GM21723 (cell line): ENCODE measurements around the gene SCD.
"Not testable (repeated sequence)": the region's sequence is repeated elsewhere in the genome, so short reads cannot be mapped to it uniquely, and the experiment has no call there.

Experiments used
- ATAC-seq: cut with Tn5 transposase; IDR thresholded peaks from one replicate; pipeline ENCODE4 v1.9.1; 2021; ENCODE audit warnings: mild to moderate bottlenecking, moderate library complexity; ENCODE audit not compliant: unreplicated experiment

SCD gene

DNA sequence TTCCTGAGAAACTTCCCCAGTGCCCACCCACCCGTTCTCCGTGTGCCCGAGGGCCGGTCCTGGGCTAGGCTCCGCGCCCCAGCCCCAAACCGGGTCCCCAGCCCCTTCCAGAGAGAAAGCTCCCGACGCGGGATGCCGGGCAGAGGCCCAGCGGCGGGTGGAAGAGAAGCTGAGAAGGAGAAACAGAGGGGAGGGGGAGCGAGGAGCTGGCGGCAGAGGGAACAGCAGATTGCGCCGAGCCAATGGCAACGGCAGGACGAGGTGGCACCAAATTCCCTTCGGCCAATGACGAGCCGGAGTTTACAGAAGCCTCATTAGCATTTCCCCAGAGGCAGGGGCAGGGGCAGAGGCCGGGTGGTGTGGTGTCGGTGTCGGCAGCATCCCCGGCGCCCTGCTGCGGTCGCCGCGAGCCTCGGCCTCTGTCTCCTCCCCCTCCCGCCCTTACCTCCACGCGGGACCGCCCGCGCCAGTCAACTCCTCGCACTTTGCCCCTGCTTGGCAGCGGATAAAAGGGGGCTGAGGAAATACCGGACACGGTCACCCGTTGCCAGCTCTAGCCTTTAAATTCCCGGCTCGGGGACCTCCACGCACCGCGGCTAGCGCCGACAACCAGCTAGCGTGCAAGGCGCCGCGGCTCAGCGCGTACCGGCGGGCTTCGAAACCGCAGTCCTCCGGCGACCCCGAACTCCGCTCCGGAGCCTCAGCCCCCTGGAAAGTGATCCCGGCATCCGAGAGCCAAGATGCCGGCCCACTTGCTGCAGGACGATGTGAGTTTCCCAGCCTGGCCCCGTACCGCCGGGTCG is at the start of gene SCD:
SCD (plus strand) TSS at position 469 of the 803 bp plus-strand sequence; CDS start at position 741, 272 bp downstream.
- peak; percentile 85 for ATAC-seq

DNA sequence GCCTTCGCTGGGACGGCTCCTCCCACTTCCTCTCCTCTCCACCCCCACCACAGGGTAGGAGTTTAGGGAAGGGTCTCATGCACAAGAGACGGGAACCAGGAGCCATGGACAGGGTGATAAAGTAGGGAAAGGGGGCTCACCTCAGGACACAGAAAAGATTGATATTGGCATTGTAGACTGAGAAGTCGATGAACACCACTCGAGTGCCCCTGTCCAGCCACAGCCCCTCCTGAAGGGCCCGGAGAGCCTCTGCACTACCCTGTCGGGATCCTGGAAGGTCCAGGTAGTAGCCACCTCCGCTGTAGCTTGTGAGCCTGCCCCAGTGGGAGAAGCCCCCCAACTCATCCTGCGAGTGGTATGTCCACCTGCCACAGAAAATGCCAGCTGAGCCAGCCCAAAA is 49.8 kb upstream of the SCD start:
- no peak for ATAC-seq

DNA sequence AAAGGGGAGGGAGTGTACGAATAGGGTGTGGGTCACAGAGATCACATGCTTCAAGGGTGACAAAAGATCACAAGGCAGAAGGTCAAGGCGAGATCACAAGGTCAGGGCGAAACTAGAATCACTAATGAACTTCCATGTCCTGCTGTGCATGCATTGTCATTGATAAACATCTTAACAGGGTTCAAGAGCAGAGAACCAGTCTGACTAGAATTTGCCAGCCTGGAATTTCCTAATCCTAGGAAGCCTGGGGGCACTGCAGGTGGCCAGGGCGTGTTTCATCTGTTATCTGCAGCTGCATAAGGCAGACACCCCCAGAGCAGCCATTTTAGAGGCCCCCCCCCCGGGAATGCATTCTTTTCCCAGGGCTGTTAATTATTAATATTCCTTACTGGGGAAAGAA is 45.9 kb upstream of the SCD start:
- not testable (repeated sequence) for ATAC-seq

DNA sequence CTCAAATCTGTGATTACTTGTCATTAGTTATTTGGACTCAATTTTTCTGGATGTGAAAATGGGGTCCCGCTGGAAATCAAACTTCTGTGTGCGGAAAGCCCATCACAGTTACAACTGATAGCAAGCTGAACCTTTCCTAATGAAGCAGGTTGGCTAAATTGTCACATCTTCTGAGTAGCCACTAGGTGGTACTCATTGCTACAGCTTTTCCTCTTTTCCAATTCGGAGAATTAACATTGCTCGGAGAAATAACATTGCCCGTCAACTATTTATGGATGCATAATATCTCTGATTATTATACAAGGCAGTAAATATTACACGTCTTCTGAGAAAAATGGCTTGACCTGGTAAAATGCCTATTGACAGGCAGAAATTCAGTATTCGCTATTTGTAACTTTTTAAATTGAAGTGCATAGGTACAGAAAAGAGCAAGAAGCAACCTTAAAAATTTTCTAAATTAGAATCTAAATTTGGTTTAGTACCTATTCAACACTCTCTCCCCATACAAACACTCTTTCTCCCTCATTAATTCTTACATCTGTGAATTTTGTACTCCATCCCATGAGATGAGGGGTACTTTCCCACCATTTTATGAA is 43.2 kb upstream of the SCD start:
- no peak for ATAC-seq

DNA sequence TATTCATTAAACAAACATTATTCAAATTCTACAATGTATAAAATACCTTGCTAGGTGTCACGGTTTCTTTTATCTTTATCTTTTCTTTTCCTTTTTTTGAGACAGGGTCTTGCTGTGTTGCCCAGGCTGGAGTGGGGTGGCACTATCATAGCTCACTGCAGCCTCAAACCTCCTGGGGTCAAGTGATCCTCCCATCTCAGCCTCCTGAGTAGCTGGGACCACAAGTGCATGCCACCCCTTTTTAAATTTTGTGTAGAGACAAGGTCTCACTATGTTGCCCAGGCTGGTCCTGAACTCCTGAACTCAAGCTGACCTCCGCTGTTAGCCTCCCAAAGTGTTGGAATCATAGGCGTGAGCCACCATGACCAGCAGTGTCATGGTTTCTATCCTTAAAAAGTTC is 42.6 kb upstream of the SCD start:
- ATAC-seq = no peak

DNA sequence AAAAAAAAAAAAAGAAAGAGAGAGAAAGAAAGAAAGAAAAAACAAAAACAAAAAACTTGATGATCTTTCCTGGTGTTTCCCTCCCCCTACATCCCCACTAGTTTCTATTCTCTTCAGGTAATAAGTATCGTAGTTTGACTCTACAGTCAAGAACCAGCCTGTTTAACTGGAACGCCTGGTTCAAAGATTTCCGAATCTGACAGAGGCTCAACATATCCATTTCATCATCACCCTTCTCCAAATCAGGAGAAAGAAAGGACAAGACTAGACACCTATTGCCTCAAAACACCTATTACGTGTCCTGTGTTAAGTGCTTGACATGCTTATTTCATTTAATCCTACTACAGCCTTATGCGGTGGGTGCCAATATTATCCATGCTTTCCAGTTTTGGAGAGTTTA is 40.2 kb upstream of the SCD start:
- no peak for ATAC-seq

DNA sequence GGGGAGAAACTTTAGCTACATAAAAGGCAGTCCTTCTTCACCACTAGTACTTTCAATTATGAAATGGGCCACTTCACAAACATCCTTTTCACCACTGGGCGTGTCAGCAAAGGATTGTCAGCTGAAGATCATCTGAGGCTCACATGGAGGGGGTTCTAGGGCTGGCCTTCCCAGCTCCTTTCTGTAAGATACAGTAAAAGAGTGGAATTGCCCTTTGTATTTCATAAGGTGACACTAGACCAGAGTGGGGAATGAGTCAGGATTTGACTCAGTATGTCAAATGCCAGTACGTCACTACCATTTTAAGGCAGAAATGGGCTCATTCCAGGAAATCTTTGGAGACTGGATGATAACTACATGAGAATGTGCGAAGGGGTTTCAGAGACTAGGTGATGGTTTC is 39.3 kb upstream of the SCD start:
- no peak for ATAC-seq

DNA sequence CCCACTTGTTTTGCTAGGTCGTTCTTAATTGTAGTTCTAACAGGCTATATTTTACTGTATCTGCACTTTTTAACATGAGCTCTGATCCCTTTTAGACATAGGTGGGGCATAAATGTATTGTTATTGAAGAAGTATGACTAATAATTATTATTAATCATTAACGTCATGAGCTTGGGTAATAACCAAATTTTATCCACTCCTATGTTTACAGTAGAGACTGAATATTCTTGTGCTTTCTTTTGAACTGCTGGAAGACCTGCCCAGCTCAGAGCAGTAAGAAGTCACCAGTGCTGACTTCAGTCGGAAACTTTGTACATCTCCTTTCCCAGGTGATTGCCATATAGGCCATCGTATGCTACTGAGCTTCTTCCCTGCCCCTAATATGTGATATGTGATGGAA is 35.7 kb upstream of the SCD start:
- no peak for ATAC-seq

DNA sequence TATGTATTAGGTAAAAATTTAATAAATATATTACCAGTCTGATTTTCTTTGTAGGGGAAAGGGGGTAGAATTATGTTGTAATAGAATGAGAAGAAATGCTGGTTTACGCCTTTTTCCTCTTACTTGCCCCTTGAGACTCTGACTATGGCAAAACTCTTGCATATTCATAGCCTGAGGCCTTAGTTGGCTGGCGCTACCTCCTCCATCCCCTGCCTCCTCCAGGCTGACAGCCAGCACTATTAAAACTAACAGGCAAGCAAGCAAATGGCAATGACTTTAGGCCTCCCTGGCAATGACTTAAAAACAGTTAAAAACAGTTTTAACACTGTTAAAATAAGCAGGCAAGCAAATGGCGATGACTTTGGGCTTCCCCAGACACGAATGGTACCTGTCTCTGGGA is 31.4 kb upstream of the SCD start:
- ATAC-seq = no peak

DNA sequence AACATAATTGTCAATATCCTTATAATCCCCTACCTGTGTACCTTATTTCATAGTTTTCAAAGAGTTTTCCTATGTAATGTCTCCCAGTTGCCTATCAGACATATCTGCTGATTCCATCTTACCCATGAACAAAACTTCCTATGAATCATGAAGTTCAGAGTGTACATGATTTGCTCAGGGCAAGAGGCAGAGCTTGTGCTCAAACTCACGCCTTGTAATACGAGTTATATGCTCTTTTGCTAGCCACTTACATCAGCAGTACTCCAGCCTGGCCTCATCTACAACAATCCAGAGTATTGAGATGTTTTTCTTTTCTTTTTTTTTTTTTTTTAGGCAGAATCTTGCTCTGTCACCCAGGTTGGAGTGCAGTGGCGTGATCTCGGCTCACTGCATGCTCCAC is 28.8 kb upstream of the SCD start:
- ATAC-seq = no peak

DNA sequence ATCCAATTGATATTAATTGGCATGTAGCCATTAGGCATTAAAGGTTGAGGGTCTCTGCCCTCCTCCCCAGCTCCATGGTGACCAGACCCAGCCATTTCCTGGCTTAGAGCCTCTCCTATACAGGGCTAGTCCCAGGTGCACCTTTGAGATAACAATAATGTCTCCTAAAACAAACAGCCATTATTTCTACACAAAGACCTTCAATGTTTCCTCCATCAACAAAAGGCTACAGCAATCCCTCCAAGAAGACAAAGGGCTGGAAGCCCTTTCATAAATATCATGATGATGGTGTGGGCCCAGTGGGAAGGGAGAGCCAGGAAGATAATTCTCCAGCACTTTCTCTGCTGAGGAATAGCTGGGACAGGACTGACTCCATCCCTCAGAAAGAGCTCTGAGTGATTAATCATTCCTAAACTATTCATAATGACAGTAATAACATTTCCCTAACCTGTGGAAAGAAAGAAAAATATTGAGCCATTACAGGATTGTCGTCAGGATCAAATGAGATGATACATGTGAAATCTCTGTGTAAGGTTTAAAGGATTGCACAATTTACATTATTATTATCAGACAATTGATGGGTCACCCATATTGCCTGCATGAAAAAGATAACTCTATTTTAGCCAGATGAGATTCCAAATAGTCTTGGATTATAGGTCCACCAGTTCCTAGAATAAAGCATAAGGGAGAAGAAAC is 27.2 kb upstream of the SCD start:
- ATAC-seq = no peak

DNA sequence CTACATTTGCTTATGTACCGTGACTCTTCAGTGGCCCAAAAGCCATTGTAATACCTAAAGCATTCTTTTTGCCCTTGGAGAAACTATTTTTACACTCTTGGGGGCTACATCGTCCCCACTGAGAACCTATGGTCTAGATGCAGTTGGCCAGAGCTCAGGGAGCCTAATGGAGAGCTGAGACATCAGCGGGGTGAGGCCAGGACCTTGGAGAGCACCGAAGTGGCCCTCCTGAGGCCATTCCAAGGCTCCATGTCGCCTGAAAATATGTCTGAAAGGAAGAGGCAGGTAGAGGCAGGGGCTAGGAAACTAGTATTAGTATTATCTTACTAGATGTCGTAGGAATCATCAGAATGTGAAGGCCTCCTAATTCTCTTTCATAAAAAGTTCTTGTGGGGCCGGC is 21.9 kb upstream of the SCD start:
- no peak for ATAC-seq

DNA sequence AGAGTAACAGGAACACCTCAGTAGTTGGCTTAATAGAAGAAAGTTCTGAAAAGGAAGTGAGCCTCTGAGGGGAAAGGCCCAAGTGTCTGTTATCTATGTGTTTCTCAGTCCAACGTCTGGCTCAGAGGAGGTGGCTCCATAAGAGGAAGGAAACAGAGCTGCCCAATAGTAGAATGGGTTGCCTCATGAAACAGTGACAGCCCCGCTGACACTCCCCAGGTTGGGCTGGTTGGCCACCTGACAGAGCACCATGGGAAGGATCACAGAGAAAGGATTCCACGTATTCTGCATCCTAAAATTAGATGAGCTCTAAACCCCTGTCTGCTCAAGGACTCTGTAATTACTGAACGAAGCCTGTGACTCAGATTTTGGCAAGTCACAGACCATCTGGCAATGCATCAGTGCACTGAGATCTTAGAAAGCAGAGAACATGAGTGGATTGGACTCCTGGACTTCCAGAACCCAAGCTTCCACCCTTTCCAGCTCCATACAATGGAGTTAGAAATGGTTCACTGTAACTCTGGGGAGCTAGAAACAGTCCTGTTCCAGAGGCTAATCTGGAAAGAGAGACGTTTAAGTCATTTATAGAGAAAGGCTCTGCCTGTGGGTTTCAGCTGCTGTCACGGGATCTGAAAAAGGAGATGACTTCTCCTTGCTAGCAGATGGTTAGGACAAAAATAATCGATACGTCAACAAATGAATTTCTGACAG is 19.9 kb upstream of the SCD start:
- ATAC-seq = peak; percentile 99

DNA sequence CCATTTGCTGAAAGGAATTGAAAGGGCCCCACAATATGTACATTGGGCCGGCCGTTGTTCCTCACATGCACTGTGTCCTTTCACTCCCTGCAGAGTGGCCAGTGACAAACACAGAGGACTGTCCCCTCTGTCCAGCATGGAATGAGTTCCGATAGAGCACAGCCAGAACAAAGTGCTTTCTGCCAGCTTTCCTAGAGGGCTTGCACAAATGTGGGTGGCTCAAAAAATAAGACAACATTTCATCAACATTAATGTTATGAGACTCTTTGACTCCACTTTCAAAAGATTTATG is 19.4 kb upstream of the SCD start:
- ATAC-seq = no peak

DNA sequence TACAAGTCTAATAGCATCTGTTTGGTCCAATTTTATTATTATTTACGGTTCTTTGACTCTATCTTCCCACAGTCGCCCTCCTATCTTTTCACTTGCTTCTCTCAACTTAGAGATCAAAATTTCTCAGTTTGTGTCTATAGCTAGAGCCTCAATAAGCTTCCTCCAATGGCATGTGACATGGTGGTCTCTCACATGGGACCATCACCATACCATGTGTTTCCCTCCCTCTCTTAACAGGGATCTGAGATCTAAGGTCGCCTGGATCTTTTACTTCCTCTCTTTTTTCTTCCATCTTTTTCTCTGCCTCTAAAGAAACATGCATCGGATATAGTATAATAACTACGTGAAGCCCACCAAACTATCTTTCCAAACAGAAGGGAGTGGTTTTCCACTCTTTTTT is 18.8 kb upstream of the SCD start:
- no peak for ATAC-seq

DNA sequence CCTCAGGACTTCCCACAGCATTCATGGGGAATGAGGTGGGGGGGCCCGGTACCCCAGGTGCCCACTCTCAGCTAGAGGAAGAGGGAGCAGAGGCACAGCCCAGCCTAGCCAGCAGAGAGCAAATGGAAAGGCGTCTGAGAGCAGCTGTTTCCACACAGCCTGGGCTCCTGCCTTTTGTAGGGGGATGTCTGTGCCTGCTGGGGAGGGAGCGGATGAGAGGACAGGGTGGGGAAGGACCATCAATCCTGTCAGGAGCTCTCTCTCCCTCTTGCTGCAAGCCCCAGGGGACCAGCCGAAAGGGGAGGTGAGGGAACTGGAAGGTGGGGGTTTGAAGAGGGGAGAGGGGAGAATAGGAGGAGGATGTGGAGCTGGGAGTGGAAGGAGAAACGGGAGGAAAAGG is 17.0 kb upstream of the SCD start, which contains the start of gene PKD2L1:
PKD2L1 (minus strand) TSS at position 150 of the 400 bp plus-strand sequence; CDS start at position 25, 125 bp downstream.
- ATAC-seq = no peak

DNA sequence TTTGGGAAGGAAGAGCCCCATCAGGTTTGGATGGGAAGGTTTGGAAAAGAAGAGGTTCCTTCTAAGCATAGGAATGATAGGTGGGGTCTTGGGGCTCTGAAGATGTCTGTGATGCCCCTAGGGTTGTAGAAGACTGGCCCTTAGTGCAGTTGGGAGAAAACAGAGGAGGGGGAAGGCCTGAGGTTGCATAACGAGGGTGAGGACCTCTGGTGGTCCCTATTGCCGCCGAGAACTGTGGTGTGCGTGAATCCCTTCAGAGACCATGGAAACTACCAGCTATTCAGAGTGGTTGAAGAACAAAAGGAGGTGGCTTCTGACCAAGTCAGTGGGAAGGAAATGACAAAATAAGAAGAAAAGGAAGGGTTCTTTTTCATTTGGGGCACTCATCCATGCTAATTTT is 13.9 kb upstream of the SCD start:
- ATAC-seq = no peak

DNA sequence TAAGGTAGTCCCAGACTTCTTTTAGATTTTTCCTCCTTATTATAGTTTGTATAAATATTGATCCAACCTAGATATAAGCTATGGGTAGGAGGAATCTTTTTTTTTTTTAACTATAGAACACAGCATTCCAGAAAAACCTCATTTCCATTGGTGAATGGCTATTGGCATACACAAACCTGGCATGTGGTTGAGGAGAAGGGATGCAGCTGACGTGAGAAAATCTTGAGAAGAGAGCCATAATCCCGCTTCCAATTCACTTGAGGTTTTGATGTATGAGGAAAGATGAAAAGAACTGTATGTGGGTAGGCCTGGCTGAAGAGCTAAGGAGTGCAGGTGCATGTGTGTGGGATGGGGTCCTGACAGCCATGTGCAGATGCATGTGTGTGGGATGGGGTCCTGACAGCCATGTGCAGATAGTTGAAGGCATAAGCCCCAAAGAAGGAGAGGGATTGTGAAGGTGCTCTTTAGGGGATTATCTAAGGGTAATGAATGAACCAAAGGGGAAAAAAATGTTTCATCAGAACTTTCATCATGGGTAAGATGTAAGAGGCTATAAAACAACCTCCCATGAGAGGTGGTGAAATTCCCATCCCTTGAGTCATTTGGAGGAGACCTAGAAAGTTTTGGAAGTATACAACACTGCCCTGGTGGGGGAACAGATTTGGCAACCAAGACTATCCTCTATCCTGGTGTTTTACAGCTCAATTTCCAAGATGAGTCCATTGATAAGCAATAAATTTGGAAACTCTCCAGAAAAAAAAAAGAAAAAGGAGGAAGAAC is 13.2 kb upstream of the SCD start:
- no peak for ATAC-seq

DNA sequence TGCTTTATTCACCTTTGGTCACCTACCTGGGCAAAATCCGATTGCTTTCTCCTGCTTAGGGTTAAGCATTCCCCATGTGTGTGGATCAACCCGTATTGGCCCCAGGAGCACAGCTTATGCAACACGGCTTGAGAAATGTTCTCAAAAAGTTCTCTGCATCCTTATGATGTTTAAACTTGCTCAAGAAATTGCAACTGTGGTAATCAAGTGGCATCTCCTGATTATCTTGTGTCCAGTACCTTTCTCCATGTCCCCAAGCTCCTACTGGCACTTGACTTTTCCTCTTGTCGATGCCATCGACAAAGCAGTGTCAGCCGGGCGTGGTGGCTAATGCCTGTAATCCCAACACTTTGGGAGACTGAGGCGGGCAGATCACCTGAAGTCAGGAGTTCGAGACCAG is 12.3 kb upstream of the SCD start:
- no peak for ATAC-seq

DNA sequence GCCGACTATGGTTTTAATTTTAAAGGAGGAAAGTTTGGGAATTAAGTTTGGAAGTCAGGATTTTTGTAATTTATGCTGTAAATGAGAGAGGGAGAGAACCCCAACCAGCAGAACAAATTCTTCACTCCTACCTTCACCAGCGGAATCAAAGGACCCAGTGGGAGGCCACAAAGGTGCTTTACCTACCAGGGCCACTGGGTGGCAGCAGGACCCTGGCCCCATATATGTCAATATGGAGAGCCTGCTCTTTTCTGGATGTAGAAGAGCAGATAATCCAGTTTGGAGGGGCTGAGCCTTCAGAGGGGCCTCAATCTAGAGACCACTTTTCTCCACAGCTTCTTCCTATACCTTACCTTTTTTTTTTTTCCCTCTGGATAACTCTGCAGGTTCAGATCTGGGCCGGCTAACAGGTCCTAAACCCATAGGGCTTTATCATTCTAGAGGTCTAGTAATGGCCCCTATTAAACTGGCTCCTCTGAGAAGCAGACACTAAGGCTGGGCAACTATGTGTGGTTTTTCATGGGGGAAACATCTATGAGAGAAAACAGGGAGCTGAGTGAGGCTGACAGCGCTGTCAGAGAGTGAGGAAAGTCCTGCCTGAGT is 8.5 kb upstream of the SCD start:
- peak; percentile 50 for ATAC-seq
